Germinal center (tissue), 1 donor: ENCODE results near the gene UBAP1L.
A peak's percentile ranks its signal among the peaks of the same experiment; 100 is the strongest.

Experiments used
- DNase-seq: peaks from one replicate; pipeline ENCODE4 v3.0.0; 2012; ENCODE audit warnings: mixed read lengths, low spot score

Gene UBAP1L

DNA sequence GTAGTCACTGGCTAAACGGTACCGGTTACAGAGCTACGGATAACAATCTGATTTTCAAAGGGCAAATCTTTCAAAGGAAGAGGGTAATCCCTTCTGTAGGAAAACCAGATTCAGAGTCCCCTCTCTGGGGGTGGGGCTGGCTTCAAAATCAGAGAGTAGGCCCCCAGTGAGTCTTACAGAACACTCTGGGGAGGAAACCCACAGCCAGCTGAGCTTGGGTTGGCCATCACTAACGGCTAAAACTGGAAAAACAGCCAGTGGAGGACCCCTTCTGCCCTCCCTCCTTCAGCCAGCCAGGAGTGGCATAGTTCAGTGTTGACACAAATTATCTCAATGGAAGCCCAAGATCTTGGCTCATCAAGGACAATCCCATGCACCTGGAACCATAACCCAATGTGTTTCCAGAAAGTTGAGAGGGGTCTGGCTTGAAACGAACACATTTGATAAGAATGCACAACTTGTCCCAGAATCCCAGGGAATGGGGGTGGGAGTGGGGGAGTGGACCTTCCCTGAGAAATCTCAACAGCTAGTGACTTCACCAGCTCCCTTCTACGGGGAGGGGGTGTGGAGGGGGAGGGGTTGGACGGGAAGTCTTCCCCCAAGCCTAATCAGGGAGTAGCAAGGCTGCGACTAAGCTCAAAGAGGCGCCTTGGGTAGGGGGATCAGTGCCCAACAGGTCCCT lies 48.2 kb downstream of the UBAP1L start:
- DNase-seq, result no peak

DNA sequence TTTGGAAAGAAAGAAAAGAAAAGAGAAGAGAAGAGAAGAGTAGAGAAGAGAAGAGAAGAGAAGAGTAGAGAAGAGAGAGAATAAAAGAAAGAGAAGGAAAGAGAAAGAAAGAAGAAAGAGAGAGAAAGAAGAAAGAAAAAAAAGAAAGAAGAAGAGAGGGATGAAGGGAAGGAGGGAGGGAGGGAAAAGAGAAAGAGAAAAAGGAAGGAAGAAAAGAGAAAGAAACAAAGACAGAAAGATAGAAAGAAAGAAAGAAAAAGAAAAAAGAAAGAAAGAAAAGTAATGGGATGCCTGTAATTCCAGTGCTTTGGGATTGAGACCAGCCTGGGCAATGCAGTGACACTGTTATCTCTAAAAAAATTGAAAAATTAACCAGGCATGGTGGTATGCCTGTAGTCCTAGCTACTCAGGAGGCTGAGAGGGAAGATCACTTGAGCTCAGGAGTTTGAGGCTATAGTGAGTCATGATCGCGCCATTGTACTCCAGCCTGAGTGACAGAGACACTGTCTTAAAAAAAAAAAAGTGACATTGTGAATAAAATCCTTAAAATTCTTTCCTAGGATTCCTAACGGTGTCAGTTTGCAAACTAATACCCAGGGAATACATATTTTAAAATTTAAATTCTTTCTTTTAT lies 48.9 kb downstream of the UBAP1L start:
- no peak for DNase-seq

DNA sequence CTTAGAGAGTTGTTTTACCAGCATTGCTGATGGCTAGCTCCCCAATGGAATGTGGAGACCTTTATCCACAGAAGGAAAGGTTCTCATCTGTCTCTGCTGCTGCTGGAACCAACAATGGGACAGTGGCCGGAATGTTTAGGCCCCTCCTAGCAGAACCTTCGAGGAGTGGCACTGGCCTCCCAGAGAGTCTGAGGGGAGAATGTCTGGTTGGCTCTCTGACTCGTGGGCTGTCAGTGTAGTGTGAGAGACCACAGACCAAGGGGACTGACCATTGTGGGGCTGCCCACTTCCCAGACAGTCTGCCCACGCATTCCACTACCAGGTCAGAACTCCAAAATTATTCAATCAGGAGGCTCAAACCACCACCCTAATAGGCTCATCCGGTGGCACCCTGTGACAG lies 52.3 kb downstream of the UBAP1L start:
- no peak for DNase-seq

DNA sequence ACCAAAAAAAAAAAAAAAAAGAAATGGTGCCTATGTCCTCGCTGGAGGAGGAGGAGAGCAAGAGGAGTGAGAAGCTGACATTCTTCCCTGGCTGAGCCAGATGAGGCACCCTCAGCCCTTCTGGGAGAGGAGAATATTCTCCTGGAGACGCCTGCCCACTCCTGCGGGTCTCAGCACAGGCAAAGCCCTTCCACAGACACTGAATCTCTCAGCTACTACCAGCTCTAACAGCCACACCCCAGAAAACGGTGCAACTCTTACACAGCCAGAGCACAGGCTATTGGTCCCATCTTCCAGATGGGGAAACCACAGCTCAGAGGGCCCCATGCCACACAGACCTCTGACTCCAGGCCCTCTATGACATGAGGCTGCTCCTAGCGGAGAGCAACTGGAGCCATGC lies 52.9 kb downstream of the UBAP1L start:
- no peak for DNase-seq

DNA sequence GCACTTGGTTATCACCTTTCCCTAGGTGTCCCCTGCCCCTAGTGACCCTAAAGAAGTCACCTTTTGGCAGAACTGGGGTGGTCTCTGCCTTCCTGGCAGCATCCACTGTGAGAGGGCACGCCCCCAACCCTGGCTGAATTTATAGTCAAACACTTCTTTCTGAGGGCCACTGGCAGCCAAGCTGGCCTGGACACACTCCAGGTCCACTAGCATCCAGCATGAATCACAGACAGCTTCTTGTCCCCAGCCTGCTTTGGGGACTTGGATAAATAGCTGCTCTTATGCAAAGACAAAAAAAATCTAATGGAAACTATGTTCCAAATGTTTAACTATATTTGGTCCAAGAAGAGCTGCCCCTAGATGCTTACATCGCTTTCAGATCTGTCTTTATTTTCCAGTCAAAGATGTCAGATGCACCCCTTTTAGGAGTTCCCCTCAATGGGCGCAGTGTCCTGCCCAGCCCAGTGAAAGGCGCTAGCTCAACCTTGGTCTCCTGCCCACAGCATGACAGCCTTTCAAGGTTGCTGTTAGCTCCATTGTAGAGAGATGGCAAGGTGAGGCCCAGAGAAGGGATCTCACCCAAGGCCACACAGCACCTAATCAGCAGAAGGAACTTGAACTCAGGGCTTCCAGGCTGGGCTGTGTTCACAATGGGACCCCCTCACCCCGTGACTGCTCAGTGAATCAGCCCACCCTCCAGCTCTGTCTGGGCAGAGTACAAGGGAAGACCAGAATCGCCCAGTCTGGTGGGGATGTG lies 54.2 kb downstream of the UBAP1L start:
- no peak for DNase-seq

DNA sequence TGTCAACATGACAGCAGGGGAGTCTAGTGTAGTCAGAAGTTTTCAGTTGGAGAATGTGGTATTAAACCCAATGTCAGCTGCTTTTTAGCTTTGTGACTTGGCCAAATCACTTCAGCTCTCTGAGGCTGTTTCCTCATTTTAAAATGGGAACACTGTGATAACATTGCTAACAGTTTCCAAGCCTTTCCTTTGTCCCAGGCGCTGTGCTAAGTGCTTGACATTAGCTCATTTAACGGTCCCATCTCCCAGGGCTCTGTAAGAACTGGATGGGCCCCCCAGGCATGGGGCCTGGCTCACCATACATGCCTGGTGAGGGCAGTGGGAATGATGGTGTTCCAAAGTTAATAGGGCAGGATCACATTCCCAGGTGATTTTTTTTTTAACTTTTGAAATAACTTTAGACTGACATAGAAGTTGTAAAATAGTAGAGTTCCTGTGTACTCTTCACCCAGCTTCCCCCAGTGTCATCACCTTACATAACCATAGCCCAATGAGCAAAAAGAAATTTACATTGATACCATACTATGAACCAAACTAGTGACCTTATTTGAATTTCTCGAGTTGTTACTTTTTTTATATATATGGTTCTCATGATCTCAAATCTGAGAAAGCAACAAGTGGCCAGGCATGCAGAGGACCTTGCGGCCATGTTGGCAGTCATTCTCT lies 54.9 kb downstream of the UBAP1L start:
- DNase-seq, result no peak

DNA sequence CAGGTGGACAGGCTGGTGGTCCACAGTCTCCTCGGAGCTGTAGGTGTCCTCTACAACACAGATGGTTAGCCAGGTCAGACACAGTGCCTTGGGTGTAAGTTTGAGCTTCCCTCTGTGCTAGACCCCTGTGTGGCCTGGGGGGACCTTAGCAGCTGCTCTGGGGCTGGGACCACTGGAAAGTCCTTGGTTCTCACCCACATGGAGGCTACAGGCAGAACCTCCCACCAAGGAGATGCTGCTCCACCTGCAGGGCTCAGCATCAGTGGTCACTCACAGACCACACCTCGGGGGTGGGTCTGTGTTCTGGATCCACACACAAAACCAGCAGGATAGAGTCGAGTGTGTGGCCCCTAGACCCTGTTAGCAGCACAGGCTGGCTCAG lies 55.6 kb downstream of the UBAP1L start:
- no peak for DNase-seq

DNA sequence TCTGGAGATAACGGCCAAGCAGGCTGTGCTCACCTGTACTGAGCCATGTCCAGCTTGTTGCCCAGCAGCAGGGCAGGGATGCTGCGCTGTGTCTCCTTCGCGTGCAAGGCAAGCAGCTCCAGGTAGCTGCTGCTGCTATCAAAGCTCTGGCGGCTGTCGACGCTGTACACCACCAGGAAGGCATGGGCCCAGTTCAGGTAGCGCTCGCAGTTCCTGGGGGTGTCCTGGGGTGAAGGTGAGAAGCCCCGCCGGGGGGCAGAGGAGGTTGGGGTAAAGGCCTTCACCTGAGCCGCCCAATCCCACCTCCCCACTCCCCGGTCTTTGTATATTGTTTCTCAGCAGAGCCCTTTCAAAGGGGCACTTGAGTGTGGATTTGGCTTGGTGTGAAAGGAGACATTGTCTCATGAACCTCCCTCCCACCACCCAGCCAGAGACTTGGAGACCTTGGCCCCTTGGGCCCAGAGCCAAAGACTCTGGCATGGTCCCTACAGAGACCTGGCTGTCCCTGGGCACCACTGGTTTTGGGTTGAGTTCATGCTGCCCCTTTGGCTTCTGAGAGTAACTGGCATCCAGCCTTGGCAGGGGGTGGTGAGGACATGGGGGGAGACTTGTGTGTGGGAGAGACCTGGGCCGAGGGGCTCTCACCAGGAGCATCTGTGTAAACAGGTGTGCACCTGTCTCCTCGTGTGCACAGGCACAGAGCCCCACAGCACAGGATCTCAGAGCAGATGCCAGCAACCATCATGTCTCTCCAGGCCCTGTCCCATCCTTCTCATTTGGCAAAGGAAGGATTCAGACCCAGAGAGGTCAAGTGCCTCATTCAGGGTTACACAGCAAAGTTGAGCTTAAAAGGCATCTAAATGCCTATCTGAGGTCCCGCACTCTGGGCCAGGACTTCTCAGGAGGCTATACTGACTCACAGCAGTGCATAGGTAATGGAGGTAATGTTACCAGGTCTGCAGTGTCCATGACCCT lies 56.3 kb downstream of the UBAP1L start:
- no peak for DNase-seq

DNA sequence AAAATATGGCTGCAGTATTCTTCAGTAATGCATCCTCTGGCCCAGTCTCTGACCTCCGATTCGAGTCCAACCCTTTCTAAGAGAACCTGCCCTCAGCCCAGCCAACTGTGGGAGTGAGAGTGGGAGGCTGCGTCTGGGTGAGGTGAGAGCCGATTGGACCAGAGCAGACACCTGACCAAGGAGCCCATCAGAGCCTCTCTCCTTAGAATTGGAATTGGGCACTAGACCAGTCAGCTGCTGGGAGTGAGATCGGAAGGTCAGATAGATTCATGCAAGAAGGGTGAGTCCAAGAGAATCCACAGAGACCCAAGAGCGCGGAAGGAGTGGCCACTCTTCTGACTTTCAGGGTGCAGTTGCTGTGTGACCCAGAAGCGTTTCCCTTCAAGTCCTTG lies 57.5 kb downstream of the UBAP1L start:
- no peak for DNase-seq

DNA sequence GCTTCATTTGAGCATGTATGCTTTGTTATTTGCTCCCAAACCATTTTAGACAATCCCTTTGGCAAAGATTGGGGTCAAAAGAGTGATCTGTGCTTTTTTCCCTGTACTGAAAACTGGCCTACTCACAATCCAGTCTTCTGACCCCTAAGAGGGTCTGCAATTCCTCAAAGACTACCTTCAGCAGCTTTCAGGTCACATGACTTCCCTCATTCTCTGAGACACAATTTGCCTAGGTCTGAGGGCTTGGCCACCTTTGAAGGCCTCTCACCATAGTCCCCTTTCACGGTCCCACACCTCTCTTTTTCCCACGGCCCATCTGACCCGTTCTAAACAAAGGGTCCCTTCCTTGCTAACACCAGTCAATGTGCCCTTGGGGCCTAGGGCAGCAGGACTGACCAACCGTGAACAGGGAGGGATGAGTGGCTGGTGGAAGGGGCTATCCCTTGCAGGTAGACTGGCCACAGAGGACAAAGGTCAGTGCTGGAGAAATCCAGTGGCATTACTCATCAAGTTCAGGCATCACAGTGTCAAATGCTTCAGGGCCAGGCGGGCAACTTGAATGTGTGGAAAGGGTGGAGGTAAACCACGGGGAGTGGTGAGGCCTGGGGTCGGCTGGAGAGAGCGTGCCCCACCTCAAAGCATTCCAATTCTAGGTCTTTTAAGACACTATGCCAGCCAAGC lies 58.0 kb downstream of the UBAP1L start:
- DNase-seq, result no peak

DNA sequence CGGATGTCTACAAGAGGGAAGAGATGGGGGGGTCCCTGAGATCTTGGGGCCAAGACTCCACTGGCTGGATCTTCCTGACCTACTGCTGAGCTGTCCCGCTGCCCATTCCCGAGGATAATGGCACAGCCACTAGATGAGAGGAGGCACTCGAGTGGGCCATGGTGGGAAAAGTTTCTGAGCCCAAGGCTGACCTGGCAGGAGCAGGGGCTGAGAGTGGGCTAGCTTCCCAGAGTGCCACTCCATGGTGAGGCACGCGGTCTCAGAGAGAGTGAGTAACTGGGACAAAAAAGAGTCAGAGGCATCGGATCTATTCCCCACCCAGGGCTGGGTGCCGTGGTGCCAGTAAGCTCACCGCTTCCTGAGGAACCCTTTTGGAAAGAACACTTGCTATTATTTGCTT lies 58.9 kb downstream of the UBAP1L start:
- no peak for DNase-seq

DNA sequence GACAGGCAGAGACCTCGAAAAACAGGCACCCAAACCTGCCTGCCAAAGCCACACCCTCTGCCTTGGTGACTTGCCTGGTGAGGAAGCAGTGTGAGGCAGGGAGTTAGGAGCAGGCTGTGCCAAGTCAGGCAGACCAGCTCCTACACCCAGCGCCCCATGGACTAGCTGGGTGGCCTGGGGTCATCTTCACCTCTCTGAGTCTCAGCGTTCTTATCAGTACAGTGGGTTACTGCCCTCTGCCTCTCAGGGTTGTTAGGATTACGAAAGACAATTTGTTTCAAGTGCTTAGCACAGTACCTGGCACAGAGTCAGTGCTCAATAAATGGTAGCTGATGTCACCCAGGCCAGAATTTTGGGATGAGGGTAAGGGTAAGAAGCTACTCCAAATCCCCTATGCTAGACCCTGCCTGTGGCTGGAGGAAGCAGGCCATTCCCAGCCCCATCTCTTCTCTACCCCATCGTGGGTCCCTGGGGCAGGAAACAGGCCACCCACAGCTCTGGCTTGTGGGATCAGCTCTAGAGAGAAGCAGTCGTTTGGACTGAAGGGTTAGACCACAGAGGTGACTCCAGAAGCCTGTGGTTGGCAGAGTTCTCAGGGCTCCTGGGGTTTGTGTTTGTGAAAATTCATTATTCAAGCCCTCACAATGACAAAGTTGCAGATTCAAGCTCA lies 59.7 kb downstream of the UBAP1L start:
- DNase-seq, result no peak

DNA sequence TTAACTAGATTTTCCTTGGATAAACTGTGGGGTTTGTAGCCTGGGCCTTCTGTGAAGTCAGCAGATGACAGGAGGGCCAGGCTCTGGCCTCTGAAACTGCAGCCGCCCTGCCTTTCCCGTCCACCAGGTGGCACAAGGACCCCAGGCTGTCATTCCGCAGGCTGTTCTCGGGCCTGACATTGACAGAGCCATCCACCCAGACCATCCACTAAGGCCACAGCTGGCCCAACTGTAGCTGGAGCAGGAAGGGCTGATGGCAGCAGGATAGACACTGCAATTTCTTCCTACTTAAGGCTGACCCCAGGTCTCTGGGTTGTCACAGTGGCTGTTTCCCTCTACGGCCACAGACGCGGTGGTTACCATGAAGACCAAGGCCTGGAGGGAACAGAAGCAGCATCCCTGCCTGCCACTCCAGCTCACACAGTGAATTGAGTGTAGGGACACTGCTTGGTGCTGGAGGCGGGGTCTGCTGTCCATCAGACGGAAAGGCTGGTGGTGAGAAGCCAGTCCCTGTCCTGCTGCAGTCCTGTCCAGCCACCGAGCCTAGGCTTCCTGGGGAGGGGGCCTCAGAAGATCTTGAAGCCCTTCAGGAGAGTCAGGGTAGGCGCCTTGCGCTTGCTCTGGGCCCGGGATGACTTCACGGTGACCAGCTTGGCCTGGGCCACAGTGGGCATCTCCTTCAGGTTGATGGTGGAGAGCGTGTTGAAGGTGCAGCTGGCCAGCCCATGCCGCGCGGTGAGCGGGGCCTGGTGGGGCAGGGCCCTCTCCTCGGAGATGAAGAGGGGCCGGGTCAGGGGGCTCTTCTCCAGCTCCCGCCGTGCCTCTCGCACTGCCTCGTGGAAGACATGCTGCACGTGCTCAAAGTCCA lies 60.4 kb downstream of the UBAP1L start:
- DNase-seq, result peak; percentile 78

DNA sequence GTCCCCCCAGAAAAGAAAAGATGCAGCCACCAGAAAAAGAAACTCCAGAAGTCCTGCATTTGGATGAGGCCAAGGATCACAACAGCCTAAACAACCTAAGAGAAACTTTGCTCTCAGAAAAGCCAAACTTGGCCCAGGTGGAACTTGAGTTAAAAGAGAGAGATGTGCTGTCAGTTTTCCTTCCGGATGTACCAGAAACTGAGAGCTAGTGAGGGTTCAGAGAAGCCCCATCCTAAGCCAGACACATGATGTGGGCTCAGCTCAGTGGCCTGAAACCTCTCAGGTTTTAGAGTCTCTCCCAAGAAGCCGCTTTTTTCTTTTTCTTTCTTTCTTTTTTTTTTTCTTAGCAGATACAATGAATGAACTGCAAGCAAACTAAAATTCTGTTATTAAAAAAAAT lies 62.0 kb downstream of the UBAP1L start:
- no peak for DNase-seq

DNA sequence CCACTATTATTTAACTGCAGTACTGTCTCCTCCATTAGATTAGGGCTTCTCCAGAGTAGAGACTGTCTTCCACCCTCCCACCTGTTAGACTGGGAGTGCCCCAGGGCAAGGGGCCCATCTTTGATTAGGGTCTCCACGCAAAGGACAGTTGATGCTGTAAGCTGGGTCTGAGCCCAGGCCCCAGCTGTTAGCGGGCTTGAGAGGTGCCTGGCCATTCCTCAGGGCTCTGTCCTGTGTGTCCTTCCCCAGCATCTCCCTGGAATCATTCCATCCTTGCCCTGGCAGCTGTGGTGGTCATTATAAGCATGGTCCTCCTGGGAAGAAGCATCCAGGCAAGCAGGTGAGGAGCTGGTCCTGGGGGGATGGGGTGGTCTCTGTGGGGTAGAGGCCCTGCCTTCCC lies 63.7 kb downstream of the UBAP1L start:
- DNase-seq, result no peak

DNA sequence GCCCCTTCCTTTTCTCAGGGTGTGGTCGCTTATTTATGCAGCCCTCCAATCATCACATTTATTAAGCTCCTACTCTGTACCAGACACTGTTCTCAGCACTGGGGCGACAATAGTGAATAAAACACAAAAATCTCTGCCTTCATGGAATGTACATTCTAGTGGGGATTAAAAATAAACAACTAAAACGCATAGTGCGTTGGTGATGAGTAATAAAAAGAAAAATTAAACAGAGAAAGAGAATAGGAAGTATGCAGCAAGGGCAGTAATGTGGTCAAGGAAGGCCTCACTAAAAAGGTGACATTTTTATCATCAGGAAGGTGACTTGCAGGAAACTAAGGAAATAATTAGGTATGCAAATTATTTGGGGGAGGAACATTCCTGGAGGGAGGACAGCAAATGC lies 64.7 kb downstream of the UBAP1L start:
- DNase-seq, result no peak

DNA sequence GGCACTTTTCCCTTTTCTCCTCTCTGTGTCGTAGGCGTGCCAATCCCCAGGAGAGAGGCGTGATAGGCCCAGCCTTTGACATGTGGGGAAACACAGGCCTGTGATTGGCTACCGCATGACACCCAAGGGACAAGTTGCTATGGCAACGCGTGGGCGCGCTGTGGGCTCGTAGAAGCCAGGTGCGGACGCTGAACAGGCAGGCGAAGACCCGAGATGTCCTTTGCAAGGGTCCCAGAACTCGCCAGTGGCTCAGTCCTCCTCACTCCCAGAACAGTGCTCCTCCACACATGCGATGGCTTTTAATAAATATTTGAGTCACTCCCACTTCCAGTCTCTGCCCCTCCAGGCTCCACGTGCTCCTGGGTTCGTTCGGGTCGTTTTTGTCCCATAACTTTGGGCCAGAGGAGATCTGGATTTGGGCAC lies 65.6 kb downstream of the UBAP1L start:
- peak; percentile 98 for DNase-seq

DNA sequence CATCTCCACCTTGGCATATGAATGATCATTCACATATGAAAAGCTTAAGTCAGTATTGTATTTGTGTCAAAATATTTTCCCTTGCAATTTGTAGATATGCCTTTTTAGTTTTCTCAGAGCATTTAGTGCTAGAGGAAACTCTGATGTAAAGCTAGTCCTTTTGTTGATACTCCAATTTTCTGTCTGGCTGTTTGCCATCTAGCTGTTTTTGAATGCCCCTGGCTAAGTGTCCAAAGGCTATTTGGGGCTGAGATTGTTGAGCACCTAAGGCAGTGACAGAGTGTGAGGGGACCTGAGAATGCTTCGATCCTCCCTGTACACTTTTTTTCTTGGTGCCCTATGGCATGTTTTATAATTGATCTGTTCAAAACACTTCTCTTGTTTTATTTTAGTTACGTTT lies 66.8 kb downstream of the UBAP1L start:
- no peak for DNase-seq

DNA sequence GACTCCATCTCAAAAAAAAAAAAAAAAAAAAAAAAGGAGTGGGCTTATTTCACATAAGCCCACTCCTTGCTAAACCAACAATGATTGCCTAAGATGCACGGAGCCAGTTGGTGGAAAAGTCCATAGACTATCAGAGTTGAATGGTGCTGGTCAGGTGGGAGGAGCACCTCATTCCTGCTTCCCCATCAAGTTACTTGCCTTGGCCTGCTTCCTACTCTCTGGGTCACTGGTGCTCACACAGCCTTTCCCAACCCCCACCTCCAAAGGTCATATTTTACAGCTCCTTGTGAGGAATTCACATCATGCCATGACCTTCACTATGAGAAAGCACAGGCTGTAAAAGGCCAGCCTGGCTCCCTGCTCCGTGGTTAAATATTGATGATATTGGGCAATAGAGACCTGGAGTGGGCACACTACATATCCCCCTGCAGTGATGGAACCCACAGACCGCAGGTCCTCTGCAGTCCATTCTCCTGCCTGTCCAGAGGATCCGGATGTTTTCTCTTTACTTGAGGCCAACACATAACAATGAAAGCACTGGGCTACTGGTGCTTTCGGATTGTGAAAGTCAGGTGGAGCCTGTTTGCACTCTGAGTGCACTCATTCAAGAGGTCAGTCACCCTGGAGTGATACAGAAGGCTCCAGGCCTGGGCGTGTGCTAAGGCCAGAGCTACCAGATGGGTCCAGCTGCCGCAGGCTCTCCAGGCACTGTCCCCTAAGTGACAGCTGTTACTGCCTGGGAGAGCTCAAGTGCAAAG lies 70.1 kb downstream of the UBAP1L start, which contains the start of gene SLC51B:
Gene SLC51B, plus strand, starts transcription at position 664 of the 758 bp plus-strand sequence. CDS start 4,618 bp downstream, outside the sequence.
- DNase-seq, result no peak
